ENCODE data around the gene PRSS48.

The PRSS48 gene

GRCh38 chr4:151302432-151302831 is 25.5 kb downstream of the PRSS48 start:
- TF ChIP-seq, protein P1, sequence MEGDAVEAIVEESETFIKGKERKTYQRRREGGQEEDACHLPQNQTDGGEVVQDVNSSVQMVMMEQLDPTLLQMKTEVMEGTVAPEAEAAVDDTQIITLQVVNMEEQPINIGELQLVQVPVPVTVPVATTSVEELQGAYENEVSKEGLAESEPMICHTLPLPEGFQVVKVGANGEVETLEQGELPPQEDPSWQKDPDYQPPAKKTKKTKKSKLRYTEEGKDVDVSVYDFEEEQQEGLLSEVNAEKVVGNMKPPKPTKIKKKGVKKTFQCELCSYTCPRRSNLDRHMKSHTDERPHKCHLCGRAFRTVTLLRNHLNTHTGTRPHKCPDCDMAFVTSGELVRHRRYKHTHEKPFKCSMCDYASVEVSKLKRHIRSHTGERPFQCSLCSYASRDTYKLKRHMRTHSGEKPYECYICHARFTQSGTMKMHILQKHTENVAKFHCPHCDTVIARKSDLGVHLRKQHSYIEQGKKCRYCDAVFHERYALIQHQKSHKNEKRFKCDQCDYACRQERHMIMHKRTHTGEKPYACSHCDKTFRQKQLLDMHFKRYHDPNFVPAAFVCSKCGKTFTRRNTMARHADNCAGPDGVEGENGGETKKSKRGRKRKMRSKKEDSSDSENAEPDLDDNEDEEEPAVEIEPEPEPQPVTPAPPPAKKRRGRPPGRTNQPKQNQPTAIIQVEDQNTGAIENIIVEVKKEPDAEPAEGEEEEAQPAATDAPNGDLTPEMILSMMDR (IDR thresholded peaks at IDR 0.05; ENCODE audit: low read length), result no peak
- TF ChIP-seq EZH2 (IDR thresholded peaks at IDR 0.05; ENCODE audit: borderline replicate concordance, low read length), result no peak
- Histone ChIP-seq H3K27me3 (ENCODE audit: insufficient read depth, low read length) (no peaks in the 10 kb centered on the region), H3K4me2 (ENCODE audit: low read length) (no peak overlapping the region), H3K9ac (ENCODE audit: low read length) (no peak overlapping the region), H3K9me3 (ENCODE audit: low read length) (no peaks in the 10 kb centered on the region), H3F3A (ENCODE audit: insufficient read depth, low read length) (no peaks in the 10 kb centered on the region), H3K4me3 (ENCODE audit: low read depth, low read length, poor library complexity, severe bottlenecking) (no peak overlapping the region), H2AFZ (ENCODE audit: low read length) (no peak overlapping the region), H3K36me3 (ENCODE audit: insufficient read depth, low read length) (no peaks in the 10 kb centered on the region), H3K79me2 (ENCODE audit: insufficient read depth, low read length) (no peaks in the 10 kb centered on the region), H3K9me2 (ENCODE audit: low read depth, low read length) (no peaks in the 10 kb centered on the region), H4K20me1 (ENCODE audit: insufficient read depth, low read length) (no peaks in the 10 kb centered on the region), H3K4me1 (ENCODE audit: insufficient read depth, low read length, severe bottlenecking) (no peaks in the 10 kb centered on the region), H3K27ac (ENCODE audit: low read depth, low read length, poor library complexity, severe bottlenecking) (no peak overlapping the region)

DNA sequence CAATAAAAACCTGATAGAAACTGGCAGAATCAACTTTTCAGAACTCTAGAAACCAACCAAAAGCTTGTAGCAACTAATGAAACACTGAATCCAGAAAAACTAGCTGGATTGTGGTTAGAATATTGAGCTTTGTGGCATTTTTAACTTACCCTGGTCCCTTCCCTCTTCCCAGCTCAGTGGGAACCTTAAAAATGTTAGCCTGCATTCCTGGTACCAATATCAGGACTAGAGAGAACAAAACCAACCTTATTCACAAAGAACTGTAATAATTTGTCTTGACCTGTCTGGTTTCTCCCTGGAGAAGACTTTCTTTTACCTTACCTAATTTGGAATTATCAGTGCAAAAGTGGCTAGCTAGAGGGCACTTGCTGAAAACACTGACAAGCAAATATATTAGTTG is 27.3 kb downstream of the PRSS48 start:
- Histone ChIP-seq H3K4me2 (ENCODE audit: low read length) (no peak overlapping the region), H4K20me1 (ENCODE audit: insufficient read depth, low read length) (no peaks in the 10 kb centered on the region), H3K4me3 (ENCODE audit: low read depth, low read length, poor library complexity, severe bottlenecking) (no peak overlapping the region), H3K9me2 (ENCODE audit: low read depth, low read length) (no peaks in the 10 kb centered on the region), H3K79me2 (ENCODE audit: insufficient read depth, low read length) (no peaks in the 10 kb centered on the region), H3K27ac (ENCODE audit: low read depth, low read length, poor library complexity, severe bottlenecking) (no peak overlapping the region), H2AFZ (ENCODE audit: low read length) (no peak overlapping the region), H3K36me3 (ENCODE audit: insufficient read depth, low read length) (no peaks in the 10 kb centered on the region), H3K9me3 (ENCODE audit: low read length) (no peaks in the 10 kb centered on the region), H3K9ac (ENCODE audit: low read length) (no peak overlapping the region), H3K27me3 (ENCODE audit: insufficient read depth, low read length) (no peaks in the 10 kb centered on the region), H3K4me1 (ENCODE audit: insufficient read depth, low read length, severe bottlenecking) (no peaks in the 10 kb centered on the region), H3F3A (ENCODE audit: insufficient read depth, low read length) (no peaks in the 10 kb centered on the region)
- TF ChIP-seq, protein P1 (IDR thresholded peaks at IDR 0.05; ENCODE audit: low read length), result no peak
- TF ChIP-seq EZH2 (IDR thresholded peaks at IDR 0.05; ENCODE audit: borderline replicate concordance, low read length), result no peak

DNA sequence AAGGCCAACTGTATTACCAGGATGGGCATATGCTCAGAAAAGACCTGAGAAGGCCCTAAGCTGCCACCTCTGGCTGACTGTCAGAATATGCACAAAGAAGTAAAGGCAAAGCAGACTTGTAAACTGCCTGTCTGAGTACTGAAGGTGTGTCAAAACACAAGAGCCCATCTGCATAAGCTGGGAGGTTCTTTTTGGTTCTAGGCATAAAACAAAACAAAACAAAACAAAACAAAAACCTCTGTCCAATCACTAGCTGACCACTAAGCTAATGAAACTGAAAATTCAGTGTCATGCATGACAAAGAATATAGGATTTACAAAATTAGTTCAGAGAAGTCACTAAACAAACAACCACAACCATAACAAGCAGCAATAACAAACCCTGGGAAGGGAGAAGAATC is 27.8 kb downstream of the PRSS48 start:
- H3K36me3 ChIP-seq (ENCODE audit: insufficient read depth, low read length), result no peaks in the 10 kb centered on the region
- no peak overlapping the region for H3K4me3 ChIP-seq (ENCODE audit: low read depth, low read length, poor library complexity, severe bottlenecking)
- H3K4me1 ChIP-seq (ENCODE audit: insufficient read depth, low read length, severe bottlenecking), result no peaks in the 10 kb centered on the region
- no peaks in the 10 kb centered on the region for H3K9me2 ChIP-seq (ENCODE audit: low read depth, low read length)
- no peak for TF ChIP-seq EZH2 (IDR thresholded peaks at IDR 0.05; ENCODE audit: borderline replicate concordance, low read length)
- TF ChIP-seq, protein P1 (IDR thresholded peaks at IDR 0.05; ENCODE audit: low read length), result no peak
- H3K9ac ChIP-seq (ENCODE audit: low read length), result no peak overlapping the region
- H3K79me2 ChIP-seq (ENCODE audit: insufficient read depth, low read length), result no peaks in the 10 kb centered on the region
- no peaks in the 10 kb centered on the region for H3F3A ChIP-seq (ENCODE audit: insufficient read depth, low read length)
- no peak overlapping the region for H2AFZ ChIP-seq (ENCODE audit: low read length)
- no peaks in the 10 kb centered on the region for H4K20me1 ChIP-seq (ENCODE audit: insufficient read depth, low read length)
- H3K27ac ChIP-seq (ENCODE audit: low read depth, low read length, poor library complexity, severe bottlenecking), result no peak overlapping the region
- no peaks in the 10 kb centered on the region for H3K9me3 ChIP-seq (ENCODE audit: low read length)
- H3K4me2 ChIP-seq (ENCODE audit: low read length), result no peak overlapping the region
- no peaks in the 10 kb centered on the region for H3K27me3 ChIP-seq (ENCODE audit: insufficient read depth, low read length)

All from OCI-LY1 (cell line).